GM21423 (cell line): Measurements from ENCODE around the gene GGA1.

Source experiments
- ATAC-seq: cut with Tn5 transposase; IDR thresholded peaks from one replicate; pipeline ENCODE4 v1.9.1; 2021; ENCODE audit warnings: mild to moderate bottlenecking, moderate library complexity; ENCODE audit not compliant: unreplicated experiment

Gene GGA1

DNA sequence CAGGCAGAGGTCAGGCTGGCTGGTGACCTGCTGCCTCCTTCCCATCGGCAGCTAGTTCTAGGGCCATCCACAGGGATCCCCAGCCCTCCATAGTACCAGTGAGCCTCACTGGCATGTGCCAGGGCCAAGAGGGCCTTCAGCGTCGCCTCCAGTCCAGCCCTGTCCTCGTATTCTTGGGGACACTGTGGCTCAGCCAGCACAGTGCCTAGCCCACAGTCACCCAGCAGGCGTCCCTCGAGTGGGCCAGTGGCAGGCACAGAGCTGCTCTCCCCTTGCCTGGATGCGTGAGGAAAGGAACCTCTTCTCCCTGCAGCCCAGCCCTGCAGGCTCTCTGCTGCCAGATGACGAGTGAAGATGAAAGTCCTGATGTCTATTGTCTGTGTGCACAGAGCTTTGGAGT is 20.2 kb downstream of the GGA1 start:
- no peak for ATAC-seq

DNA sequence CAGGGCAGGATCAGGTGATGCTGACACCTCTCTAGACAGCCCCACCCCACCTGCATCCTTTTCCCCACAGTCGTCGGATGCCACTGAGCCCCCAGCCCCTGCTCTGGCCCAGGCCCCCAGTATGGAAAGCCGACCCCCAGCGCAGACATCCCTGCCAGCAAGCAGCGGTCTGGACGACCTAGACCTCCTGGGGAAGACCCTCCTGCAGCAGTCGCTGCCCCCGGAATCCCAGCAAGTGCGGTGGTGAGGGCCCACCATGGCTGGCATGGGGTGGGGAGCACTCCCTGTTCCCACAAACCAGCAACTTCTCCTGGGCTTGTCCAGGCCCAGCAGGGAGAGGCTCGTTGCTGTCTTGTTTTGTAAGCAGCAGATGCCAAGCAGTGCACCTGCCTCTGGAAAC is 21.3 kb downstream of the GGA1 start:
- ATAC-seq = no peak

DNA sequence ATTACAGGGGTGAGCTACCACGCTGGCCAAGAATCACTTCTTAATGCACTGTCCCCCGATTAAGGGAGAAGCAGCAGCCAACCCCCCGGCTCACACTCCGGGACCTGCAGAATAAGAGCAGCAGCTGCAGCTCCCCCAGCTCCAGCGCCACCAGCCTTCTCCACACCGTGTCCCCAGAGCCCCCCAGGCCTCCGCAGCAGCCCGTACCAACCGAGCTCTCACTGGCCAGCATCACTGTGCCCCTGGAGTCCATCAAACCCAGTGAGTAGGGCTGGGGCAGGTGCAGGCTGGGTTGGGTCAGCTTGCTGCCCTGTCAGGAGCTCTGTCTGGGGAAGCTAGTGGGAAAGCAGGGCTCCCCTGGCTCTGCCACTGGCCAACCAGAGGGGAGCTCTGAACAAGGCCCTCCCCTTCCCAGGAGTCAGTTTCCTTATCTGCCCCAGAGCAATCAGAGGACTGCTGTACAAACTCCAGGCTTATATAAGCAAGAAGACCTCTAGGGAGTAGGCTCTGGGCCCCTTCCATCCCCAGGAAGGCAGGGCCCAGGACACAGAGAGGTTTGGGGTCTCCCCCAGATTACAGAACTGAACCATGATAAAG is 22.3 kb downstream of the GGA1 start:
- no peak for ATAC-seq

DNA sequence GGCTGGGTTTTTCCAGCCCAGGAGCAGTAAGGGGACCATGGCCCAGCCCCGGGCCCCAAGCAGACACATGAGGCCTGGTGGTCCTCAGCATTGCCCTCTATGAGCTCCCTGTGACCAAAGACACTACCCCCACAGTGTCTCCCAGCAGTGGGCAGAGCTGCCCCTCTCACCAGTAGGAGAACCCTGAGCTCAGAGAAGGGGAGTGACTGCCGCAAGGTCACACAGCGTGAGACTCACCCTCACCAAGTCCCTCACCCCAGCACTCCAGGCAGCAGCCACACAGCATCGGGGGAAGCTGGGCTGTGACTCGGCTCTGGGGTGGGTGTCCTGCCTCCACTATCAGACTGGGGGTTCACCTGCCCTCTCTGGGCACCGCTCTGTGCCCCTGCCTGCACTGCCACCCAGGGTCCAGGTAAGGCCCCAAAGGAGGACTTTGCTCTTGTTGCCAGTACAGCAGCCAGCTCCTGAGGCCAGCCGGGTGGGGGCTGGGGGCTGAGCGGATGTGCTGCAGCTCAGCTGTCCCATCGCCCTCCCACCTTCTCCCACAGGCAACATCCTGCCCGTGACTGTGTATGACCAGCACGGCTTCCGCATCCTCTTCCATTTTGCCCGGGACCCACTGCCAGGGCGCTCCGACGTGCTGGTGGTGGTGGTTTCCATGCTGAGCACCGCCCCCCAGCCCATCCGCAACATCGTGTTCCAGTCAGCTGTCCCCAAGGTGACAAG is 23.0 kb downstream of the GGA1 start:
- ATAC-seq = no peak

DNA sequence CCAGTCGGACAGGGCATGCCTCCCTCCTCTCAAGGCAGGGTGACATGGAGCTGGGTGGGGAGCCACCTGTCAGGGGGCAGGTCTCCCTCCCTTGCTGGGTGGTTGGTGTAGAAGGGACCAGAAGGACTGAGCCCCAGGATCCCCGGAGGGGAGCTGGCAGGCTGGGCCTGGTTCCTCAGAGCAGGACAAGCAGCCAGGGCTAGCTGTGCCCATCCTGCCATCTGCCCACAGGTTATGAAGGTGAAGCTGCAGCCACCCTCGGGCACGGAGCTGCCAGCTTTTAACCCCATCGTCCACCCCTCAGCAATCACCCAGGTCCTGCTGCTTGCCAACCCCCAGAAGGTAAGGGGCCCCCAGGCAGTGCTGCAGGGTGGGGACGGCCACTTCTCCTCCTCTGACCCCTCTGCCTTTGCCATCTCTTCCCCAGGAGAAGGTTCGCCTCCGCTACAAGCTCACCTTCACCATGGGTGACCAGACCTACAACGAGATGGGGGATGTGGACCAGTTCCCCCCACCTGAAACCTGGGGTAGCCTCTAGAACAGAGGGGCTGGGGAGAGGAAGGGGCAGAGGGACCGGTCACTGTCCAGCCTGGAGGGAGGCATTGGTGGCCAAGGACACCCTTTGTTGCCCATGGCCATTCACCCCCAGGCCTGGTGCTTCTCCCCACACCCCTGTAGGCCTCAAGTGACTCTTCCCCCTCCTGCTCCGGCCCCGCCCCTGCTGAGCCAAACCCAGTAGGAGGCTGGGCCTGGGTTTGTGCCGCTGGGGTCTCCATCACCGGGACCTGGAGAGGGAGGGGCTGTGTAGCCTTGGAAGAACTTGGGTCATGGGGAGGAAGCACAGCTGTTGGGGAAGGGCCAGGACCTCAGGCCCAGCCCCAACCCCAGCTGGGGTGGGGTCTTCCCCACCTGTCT is 23.8 kb downstream of the GGA1 start:
- no peak for ATAC-seq

DNA sequence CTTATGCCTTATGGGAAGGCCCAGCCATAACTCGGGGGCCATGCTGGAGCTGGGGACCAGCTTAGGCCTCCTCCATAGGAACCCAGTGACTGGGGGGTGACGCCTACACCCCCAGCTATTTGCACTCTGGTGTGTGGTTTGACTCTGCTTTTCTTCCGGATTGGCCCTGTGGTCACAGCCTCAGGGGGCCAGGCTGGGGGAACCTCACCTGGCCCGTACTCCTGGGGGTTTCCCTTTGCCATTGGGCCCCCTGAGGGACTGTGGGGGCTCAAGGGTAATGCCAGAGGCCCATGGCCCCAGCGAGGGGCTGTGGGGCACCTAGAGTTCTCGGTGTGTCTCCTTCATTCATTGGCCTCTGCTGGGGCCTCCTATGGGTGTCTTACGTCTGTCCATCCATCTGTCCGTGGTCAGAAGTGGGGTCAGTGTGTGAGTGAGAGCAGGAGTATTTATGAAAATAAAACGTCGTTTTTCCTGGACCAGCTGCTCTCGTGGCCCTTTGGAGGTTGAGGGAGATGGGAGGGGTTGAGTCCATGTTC is 24.5 kb downstream of the GGA1 start:
- peak; percentile 55 for ATAC-seq

DNA sequence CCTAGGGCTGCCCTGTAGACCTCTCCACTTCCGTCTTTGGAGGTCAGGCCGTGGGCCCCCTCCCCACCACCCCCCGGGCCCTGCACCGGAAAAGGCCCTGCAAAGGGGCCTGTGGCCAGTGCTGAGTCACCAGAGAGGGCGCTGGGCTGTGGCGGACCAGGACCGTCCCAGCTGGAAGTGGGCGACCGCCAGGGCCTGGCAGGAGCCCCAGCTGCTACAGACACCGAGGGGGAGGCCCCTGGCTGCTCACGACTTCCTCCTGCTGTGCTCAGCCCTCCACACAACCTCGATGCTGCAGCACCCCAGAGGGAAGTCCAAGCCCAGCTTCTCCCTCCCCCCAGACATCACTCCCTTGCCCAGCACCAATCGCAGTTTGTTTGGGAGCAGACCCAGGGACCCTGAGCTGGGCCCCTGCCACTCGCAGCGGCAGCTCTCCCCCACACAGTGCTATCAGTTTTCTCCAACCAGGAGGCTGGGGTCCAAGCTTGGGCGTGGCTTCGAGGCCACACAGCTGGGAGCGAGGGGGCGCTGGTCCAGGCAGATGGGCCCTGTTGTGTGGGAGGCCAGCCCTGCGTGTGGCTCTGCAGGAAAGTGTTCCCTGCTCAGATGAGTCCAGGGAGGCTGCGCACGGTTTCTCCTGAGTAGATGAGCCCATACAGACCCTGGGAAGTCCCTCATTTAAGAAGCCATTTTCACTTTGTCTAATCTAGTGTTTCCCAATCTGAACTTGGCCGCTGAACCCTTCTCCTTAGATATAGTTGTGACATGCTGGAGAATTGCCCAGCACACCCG is 25.2 kb downstream of the GGA1 start:
- peak; percentile 54 for ATAC-seq

DNA sequence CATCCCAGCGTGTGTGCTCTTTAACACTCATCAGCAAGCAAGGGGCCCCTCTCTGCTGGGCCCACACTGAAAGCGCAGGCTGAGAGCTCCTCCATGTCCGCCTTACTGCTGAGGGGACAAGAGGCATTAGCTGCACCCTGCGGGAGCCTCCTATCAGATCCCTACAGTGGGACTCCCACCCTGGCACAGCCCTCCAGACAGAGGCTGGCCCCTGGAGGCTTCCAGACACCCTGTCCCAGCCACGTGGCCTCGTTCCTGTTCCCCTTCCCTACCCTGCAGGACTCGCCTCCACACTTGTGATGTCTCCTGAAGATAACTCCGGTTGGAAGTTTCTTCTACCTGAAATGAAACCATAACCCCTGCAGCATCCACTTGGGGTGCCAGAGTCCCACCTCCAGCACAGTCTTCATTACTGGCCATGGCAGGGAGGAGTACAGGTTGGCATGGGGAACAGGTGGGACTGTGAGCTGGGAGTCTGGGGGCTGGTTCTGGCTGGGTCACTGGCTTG is 25.8 kb downstream of the GGA1 start:
- no peak for ATAC-seq

DNA sequence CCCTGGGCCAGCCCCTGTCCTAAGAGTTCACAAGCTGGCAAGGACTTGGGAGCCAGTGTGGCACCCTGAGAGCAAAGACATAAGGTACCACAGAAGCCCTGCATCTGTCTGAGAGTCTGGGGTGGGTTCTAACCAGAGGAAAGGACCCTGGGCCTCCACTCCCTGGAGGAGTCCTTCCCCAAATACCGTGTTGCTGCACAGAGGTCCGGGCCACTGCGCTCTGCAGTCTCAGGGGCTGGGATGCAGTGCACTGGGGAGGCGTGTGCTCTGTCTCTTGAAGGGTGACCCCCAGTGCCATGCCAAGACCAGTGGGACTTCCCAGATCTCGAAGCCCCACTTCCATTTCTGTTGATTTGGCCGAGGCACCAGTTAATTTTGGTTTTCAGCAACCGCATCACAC is 26.5 kb downstream of the GGA1 start:
- no peak for ATAC-seq

DNA sequence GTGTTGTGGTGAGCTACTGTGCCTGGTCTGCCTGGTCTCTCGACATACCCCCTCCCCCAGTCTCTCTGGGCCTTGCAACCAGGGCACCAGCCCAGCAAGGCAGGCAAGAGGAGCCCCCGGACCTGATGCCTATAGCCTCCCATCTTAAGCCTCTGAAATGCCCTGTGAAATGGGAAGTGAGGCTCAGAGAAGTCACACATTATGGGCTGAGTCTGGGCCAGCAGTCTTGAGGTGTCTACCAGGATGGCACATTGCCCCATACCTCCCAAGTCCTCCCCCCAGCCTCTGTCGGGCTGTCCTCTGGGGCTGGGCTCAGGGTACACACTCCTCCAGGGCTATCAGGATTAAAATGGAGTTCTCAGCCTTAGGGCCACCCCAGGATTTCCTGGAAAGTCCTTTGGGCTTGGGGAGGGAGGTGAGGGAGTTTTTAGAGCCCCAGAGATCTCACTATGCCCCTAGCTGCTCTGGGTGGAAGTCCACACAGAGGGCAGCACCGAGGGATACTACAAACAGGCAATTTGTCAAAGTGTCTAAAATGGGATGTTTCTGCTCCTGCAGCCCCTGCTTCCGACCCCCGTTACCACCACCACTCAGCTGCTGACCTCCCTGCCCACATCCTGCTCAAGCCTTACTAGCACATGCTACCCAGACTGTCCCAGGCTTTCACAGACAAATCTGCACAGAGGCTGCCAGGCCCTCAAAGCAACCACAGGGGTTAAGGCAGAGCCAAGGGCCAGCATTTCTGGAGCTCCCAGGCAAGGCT is 27.7 kb downstream of the GGA1 start:
- ATAC-seq = no peak

DNA sequence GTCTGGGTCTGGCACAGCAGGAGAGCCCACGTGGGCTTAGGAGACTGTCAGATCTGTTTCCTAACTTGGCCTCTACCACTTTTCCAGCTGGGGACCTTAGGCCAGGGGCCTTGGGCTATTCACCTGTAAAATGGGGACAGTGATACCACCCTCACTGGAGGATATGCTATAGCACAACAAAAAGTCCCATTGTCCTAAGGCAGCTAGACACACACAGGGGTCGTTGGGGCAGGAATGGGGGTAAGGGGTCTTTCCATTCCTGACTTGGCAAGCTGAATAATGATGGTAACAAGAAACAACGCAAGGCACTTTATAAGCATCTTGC is 28.3 kb downstream of the GGA1 start:
- no peak for ATAC-seq

DNA sequence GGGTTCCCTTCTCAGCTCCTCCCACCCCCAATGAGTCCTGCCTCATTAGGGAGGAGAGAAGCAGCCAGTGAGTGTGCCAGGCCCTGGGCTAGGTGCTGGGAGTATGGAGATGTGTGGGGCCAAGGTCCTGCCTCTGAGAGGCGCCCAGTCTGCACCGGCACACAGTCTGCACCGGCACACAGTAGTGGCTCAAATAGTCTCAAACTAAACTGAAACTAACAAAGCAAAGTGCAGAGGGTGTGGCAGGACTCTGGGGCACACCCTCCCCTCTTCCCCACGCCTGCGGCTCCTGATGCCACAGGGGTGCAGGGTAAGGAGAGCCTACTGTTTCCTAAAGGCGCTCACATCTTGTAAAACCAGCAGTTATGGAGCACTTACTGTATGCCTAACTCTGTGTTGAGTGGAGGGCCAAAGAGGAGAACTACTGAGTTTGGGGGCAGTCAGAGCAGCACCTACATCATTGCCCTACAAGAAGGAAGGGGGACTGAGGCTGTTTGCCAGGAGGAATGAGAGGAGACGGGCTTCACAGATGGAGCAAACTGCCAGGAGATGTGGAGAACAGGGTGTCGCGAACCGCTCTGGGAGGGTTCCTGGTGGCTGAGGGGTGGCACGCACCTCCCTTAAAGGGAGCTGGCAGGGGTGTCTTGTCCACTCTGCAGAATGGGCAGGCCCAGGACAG is 29.9 kb downstream of the GGA1 start:
- no peak for ATAC-seq

DNA sequence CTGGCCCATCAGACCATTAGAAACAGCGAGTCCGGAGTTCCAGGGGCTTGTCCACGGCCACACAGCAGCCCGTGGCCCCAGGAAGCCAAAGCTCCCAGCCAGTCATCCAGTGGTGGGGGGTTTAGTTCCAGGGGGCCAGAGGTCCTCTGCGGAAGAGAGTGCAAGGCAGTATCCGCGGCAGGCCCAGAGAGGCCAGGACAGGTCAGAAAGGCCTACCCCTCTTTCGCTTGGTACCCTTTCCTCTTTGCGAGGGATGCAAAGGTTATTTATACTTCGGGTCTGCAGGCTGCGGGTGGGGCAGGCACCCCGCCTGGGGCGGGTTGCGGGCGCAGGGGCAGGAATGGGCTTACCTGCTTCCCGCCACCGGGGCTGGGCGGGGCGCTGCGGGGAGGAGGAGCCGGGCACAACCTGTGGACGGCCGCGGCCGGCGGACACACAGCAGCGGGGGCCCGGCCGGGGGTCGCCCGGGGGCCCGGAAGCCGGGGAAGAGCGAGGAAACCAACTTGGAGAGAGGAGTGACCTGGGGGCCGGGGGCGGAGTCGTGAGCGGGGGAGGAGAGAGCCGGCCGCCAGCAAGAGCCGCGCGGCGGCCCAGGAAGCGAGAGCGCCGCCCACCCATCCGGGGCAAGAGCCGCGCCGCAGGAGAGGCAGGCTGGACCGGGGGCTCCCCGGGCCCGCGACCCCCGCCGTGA is 30.6 kb downstream of the GGA1 start, which contains the start of gene SH3BP1:
SH3BP1 (plus strand) TSS at position 600 of the 691 bp plus-strand sequence. CDS start 119 bp downstream, outside the sequence.
- ATAC-seq = no peak

DNA sequence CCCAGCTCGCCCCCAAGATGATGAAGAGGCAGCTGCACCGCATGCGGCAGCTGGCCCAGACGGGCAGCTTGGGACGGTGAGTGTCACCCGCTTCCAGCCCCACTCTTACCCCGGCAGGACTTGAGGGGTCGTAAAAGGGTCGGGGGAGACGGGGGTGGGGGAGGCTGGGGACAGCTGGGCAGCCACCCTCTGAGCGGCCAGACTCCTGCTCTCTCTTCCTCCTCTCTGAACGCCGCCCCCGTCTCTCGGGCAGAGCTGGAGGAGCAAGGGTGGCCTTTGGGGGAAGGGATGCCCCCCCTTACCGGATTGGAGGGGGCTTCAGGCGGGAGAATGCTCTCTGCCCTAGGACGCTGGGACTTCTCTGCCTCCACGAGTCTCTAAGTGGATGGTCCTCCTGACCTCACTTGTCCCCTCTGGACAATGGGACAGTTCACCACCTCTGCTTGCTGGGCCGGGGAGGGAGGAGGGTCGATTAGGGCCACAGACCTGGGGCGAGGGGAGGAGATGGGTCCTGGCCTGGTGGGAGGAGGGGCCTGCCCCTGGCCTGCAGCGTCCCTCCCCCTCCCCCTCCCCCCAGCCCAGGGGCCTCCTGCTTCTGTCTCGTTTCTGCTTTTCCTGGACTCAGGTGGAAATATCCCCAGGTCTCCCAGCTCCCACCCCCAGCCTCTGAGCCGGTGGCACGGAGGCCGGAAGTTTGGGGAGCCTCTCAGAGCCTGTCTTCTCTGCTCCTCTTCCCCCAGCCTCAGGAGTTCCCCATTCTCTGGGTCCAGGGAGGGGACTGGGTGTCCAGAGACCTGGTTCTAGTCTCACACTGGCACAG is 31.3 kb downstream of the GGA1 start:
- no peak for ATAC-seq

DNA sequence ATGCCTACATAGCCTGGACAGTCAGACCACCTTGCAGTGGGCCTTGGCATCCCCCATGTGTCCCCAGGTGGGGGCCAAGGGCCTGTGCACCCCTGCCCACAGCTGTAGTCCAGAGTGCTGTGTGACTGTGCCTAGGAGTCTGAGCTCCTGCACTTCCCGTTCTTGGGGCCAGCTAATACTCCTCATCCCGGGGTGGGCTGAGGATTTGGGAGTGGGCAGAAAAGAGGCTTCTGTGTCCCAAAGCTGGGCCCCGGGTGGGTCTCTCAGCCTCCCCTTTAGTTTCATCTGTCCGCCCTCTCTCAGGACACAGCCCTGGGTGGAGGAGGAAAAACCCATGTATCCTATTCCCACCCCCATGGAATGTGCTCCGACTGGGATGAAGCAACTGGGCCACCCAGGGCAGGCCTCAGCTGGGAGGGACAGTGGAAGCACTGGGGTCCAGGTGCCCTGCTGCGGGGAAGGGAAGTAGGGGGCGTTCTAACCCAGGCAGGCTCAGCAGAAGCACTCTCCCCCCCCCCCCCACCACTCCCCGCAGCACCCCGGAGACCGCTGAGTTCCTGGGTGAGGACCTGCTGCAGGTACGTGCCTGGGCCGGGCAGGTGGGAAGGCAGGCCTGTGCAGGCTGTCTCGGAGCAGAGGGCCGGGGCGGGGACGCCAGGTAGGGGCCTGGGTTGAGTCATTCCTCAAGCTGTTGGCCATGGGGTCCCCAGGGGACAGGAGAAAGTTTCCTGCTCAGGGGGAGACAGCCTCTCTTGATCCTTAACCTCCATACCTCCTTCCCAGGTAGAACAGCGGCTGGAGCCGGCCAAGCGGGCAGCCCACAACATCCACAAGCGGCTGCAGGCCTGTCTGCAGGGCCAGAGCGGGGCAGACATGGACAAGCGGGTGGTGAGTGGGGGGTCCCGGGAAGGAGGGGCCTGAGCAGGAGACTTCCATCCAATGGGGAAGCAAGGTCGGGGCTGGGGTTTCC is 32.2 kb downstream of the GGA1 start:
- no peak for ATAC-seq

DNA sequence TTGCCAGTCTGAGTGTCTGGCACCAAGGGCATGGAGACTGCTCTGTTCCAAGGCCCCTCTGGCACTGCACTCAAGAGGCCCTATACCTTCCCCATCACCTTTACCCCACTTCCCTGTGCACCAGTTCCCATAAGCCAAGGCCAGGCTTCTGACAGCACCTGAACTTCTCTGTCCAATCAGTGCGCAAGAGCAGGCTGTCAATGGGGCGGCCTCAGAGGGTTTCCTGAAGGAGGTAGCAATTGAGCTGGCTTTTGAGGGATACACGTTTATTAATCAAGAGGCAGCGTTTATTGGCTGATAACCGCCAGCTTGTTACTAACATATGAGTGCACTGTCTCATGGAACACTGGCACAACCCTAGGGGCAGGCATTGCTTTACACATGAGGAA is 32.9 kb downstream of the GGA1 start:
- ATAC-seq = no peak
